Measurements from ENCODE around the gene TMEM17.

TMEM17 gene

GRCh38 chr2:62505750-62506420, at the start of gene TMEM17:
Gene TMEM17, minus strand, starts transcription at chr2:62506195. Its CDS starts 66 bp downstream, at chr2:62506129.
- TF ChIP-seq, protein P1, sequence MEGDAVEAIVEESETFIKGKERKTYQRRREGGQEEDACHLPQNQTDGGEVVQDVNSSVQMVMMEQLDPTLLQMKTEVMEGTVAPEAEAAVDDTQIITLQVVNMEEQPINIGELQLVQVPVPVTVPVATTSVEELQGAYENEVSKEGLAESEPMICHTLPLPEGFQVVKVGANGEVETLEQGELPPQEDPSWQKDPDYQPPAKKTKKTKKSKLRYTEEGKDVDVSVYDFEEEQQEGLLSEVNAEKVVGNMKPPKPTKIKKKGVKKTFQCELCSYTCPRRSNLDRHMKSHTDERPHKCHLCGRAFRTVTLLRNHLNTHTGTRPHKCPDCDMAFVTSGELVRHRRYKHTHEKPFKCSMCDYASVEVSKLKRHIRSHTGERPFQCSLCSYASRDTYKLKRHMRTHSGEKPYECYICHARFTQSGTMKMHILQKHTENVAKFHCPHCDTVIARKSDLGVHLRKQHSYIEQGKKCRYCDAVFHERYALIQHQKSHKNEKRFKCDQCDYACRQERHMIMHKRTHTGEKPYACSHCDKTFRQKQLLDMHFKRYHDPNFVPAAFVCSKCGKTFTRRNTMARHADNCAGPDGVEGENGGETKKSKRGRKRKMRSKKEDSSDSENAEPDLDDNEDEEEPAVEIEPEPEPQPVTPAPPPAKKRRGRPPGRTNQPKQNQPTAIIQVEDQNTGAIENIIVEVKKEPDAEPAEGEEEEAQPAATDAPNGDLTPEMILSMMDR (IDR thresholded peaks at IDR 0.05; ENCODE audit: borderline replicate concordance, extremely low read depth, low read length, poor library complexity, severe bottlenecking), result no peak
- TF ChIP-seq EZH2 (IDR thresholded peaks at IDR 0.05; ENCODE audit: borderline replicate concordance, low read depth, low read length, severe bottlenecking), result no peak
- Histone ChIP-seq H2AFZ (ENCODE audit: low read depth, low read length) (peak within 1 kb of the TSS; percentile 61; the same call in 1 of the 2 replicates), H3K4me2 (ENCODE audit: insufficient read depth, low read length) (peak within 1 kb of the TSS; percentile 51), H3K4me1 (ENCODE audit: insufficient read depth, low read length) (peaks cover 4% of the 10 kb centered on the region; the same call in 1 of the 2 replicates), H3K4me3 (ENCODE audit: low read depth in 1 of 2, low read length in 2 of 2) (peak within 1 kb of the TSS in 1 of 2 experiments; percentile 19; a peak in 1 of 4 replicates), H3K27ac (ENCODE audit: low read length) (no peak within 1 kb of the TSS), H3K36me3 (ENCODE audit: insufficient read depth, low read length) (no peaks in the 10 kb centered on the region), H3K9ac (ENCODE audit: low read depth, low read length) (no peak within 1 kb of the TSS), H3K79me2 (ENCODE audit: insufficient read depth, low read length) (no peaks in the 10 kb centered on the region), H4K20me1 (ENCODE audit: insufficient read depth, low read length) (no peaks in the 10 kb centered on the region), H3K9me3 (ENCODE audit: insufficient read depth, low read length, severe bottlenecking) (no peaks in the 10 kb centered on the region), H3K27me3 (ENCODE audit: insufficient read depth, low read length, poor library complexity) (peaks cover 10% of the 10 kb centered on the region)
- ATAC-seq (ENCODE audit: insufficient read depth, low read depth), result peak; percentile 33; the same call in 1 of the 3 replicates
- DNase-seq, result no peak

DNA sequence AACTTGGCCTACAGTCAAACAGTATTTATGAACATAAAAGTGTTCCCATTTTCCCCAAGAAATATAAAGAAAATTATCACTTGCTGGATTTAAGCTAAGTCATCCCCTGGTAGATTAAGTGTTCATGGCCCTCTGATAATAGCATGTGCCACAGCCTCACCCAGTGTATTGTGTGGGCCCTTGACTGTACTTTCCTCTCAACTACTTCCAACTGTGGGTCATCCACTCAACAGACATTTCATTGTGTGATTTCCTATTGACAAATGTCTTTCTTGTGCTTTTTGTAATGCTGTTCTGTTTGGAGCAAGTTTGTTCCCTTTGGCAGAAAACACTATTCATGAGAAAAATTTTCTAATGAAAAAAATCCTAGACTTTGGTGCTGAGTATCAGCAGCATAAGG, 48.4 kb upstream of the TMEM17 start:
- ATAC-seq (ENCODE audit: insufficient read depth, low read depth) (no peak), DNase-seq (no peak)
- no peaks in the 10 kb centered on the region for H3K79me2 ChIP-seq (ENCODE audit: insufficient read depth, low read length)
- no peak overlapping the region for H2AFZ ChIP-seq (ENCODE audit: low read depth, low read length)
- TF ChIP-seq EZH2 (IDR thresholded peaks at IDR 0.05; ENCODE audit: borderline replicate concordance, low read depth, low read length, severe bottlenecking), result no peak
- TF ChIP-seq, protein P1 (IDR thresholded peaks at IDR 0.05; ENCODE audit: borderline replicate concordance, extremely low read depth, low read length, poor library complexity, severe bottlenecking), result no peak
- H3K4me3 ChIP-seq (ENCODE audit: low read depth in 1 of 2, low read length in 2 of 2), result no peak overlapping the region
- no peaks in the 10 kb centered on the region for H3K36me3 ChIP-seq (ENCODE audit: insufficient read depth, low read length)
- no peaks in the 10 kb centered on the region for H4K20me1 ChIP-seq (ENCODE audit: insufficient read depth, low read length)
- H3K9ac ChIP-seq (ENCODE audit: low read depth, low read length), result no peak overlapping the region
- H3K27me3 ChIP-seq (ENCODE audit: insufficient read depth, low read length, poor library complexity), result no peaks in the 10 kb centered on the region
- H3K4me1 ChIP-seq (ENCODE audit: insufficient read depth, low read length), result no peaks in the 10 kb centered on the region
- H3K27ac ChIP-seq (ENCODE audit: low read length), result no peak overlapping the region
- no peak overlapping the region for H3K4me2 ChIP-seq (ENCODE audit: insufficient read depth, low read length)
- H3K9me3 ChIP-seq (ENCODE audit: insufficient read depth, low read length, severe bottlenecking), result no peaks in the 10 kb centered on the region

DNA sequence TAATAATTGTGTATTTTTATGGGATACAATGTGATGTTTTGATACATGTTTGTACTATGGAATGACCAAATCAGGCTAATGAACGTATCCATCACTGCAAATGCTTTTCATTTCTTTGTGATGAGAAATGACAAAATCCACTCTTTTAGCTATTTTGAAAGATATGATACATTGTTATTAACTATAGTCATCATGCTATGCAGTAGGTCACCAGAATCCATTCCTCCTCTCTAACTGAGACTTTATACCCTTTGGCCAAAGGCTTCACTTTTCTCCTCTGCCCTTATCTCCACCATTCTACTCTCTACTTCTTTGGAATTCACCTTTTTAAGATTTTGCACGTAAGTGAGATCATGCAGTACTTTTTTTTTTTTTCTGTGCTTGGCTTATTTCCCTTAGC, 44.5 kb upstream of the TMEM17 start:
- Histone ChIP-seq H3K27me3 (ENCODE audit: insufficient read depth, low read length, poor library complexity) (peaks cover 3% of the 10 kb centered on the region), H4K20me1 (ENCODE audit: insufficient read depth, low read length) (no peaks in the 10 kb centered on the region), H3K36me3 (ENCODE audit: insufficient read depth, low read length) (no peaks in the 10 kb centered on the region), H3K4me2 (ENCODE audit: insufficient read depth, low read length) (no peak overlapping the region), H3K79me2 (ENCODE audit: insufficient read depth, low read length) (no peaks in the 10 kb centered on the region), H2AFZ (ENCODE audit: low read depth, low read length) (no peak overlapping the region), H3K9ac (ENCODE audit: low read depth, low read length) (no peak overlapping the region), H3K4me1 (ENCODE audit: insufficient read depth, low read length) (no peaks in the 10 kb centered on the region), H3K27ac (ENCODE audit: low read length) (no peak overlapping the region), H3K4me3 (ENCODE audit: low read depth in 1 of 2, low read length in 2 of 2) (no peak overlapping the region), H3K9me3 (ENCODE audit: insufficient read depth, low read length, severe bottlenecking) (no peaks in the 10 kb centered on the region)
- TF ChIP-seq EZH2 (IDR thresholded peaks at IDR 0.05; ENCODE audit: borderline replicate concordance, low read depth, low read length, severe bottlenecking), result no peak
- TF ChIP-seq, protein P1 (IDR thresholded peaks at IDR 0.05; ENCODE audit: borderline replicate concordance, extremely low read depth, low read length, poor library complexity, severe bottlenecking), result no peak
- DNase-seq, result no peak
- no peak for ATAC-seq (ENCODE audit: insufficient read depth, low read depth)
